Measurements from ENCODE around the gene YES1.

The YES1 gene

GRCh38 chr18:808086-808485, 4.0 kb downstream of the YES1 start:
- no peak overlapping the region for H3K9ac ChIP-seq (ENCODE audit: low read length)
- no peaks in the 10 kb centered on the region for H3F3A ChIP-seq (ENCODE audit: insufficient read depth, low read length)
- H3K9me2 ChIP-seq (ENCODE audit: low read depth, low read length): no peaks in the 10 kb centered on the region
- H2AFZ ChIP-seq (ENCODE audit: low read length): no peak overlapping the region
- H3K79me2 ChIP-seq (ENCODE audit: insufficient read depth, low read length): no peaks in the 10 kb centered on the region
- no peaks in the 10 kb centered on the region for H4K20me1 ChIP-seq (ENCODE audit: insufficient read depth, low read length)
- TF ChIP-seq CTCF (IDR thresholded peaks at IDR 0.05; ENCODE audit: low read length): no peak
- TF ChIP-seq EZH2 (IDR thresholded peaks at IDR 0.05; ENCODE audit: borderline replicate concordance, low read length): no peak
- H3K4me1 ChIP-seq (ENCODE audit: insufficient read depth, low read length, severe bottlenecking): peaks cover 13% of the 10 kb centered on the region
- H3K9me3 ChIP-seq (ENCODE audit: low read length): no peaks in the 10 kb centered on the region
- no peak overlapping the region for H3K4me2 ChIP-seq (ENCODE audit: low read length)
- H3K27ac ChIP-seq (ENCODE audit: low read depth, low read length, poor library complexity, severe bottlenecking): no peak overlapping the region
- H3K27me3 ChIP-seq (ENCODE audit: insufficient read depth, low read length): no peaks in the 10 kb centered on the region
- no peaks in the 10 kb centered on the region for H3K36me3 ChIP-seq (ENCODE audit: insufficient read depth, low read length)
- H3K4me3 ChIP-seq (ENCODE audit: low read depth, low read length, poor library complexity, severe bottlenecking): no peak overlapping the region

GRCh38 chr18:805755-806110, 6.3 kb downstream of the YES1 start:
- Histone ChIP-seq H3K9me2 (ENCODE audit: low read depth, low read length) (no peaks in the 10 kb centered on the region), H4K20me1 (ENCODE audit: insufficient read depth, low read length) (no peaks in the 10 kb centered on the region), H3K4me1 (ENCODE audit: insufficient read depth, low read length, severe bottlenecking) (peaks cover 2% of the 10 kb centered on the region), H3K27me3 (ENCODE audit: insufficient read depth, low read length) (no peaks in the 10 kb centered on the region), H3K9ac (ENCODE audit: low read length) (no peak overlapping the region), H3K27ac (ENCODE audit: low read depth, low read length, poor library complexity, severe bottlenecking) (no peak overlapping the region), H3K36me3 (ENCODE audit: insufficient read depth, low read length) (no peaks in the 10 kb centered on the region), H3K4me3 (ENCODE audit: low read depth, low read length, poor library complexity, severe bottlenecking) (no peak overlapping the region), H3K4me2 (ENCODE audit: low read length) (no peak overlapping the region), H3K79me2 (ENCODE audit: insufficient read depth, low read length) (no peaks in the 10 kb centered on the region), H3F3A (ENCODE audit: insufficient read depth, low read length) (no peaks in the 10 kb centered on the region), H2AFZ (ENCODE audit: low read length) (no peak overlapping the region), H3K9me3 (ENCODE audit: low read length) (no peaks in the 10 kb centered on the region)
- no peak for TF ChIP-seq EZH2 (IDR thresholded peaks at IDR 0.05; ENCODE audit: borderline replicate concordance, low read length)
- no peak for TF ChIP-seq CTCF (IDR thresholded peaks at IDR 0.05; ENCODE audit: low read length)

- Histone ChIP-seq H3K9ac (ENCODE audit: low read length) (no peak overlapping the region), H3K4me3 (ENCODE audit: low read depth, low read length, poor library complexity, severe bottlenecking) (no peak overlapping the region), H3K79me2 (ENCODE audit: insufficient read depth, low read length) (no peaks in the 10 kb centered on the region), H3K9me3 (ENCODE audit: low read length) (no peaks in the 10 kb centered on the region), H3F3A (ENCODE audit: insufficient read depth, low read length) (no peaks in the 10 kb centered on the region), H3K36me3 (ENCODE audit: insufficient read depth, low read length) (no peaks in the 10 kb centered on the region), H3K27me3 (ENCODE audit: insufficient read depth, low read length) (no peaks in the 10 kb centered on the region), H3K9me2 (ENCODE audit: low read depth, low read length) (no peaks in the 10 kb centered on the region), H3K4me1 (ENCODE audit: insufficient read depth, low read length, severe bottlenecking) (no peaks in the 10 kb centered on the region), H3K27ac (ENCODE audit: low read depth, low read length, poor library complexity, severe bottlenecking) (no peak overlapping the region), H2AFZ (ENCODE audit: low read length) (no peak overlapping the region), H3K4me2 (ENCODE audit: low read length) (no peak overlapping the region), H4K20me1 (ENCODE audit: insufficient read depth, low read length) (no peaks in the 10 kb centered on the region)
- TF ChIP-seq EZH2 (IDR thresholded peaks at IDR 0.05; ENCODE audit: borderline replicate concordance, low read length): no peak
- TF ChIP-seq CTCF (IDR thresholded peaks at IDR 0.05; ENCODE audit: low read length): no peak
These were observed 6.9 kb downstream of the YES1 start for GRCh38 chr18:805008-805754.
